Erythroblast (primary cell): ENCODE results near the gene AIM2.
A peak's percentile ranks its signal among the peaks of the same experiment; 100 is the strongest.

ENCODE experiments used
- DNase-seq, 2 experiments: peaks; one replicate each; lab custom pipeline; 2025; lab: John Stamatoyannopoulos, UW
- GATA1 ChIP-seq: IDR thresholded peaks from 2 replicates; pipeline ENCODE4 v1.6.1; 2011; ENCODE audit warnings: low read depth, mild to moderate bottlenecking, control low read depth, low read length, moderate library complexity
- POLR2A ChIP-seq: IDR thresholded peaks from 2 replicates; pipeline ENCODE4 v1.6.1; 2011; ENCODE audit warnings: mild to moderate bottlenecking, low read length

AIM2 gene

DNA sequence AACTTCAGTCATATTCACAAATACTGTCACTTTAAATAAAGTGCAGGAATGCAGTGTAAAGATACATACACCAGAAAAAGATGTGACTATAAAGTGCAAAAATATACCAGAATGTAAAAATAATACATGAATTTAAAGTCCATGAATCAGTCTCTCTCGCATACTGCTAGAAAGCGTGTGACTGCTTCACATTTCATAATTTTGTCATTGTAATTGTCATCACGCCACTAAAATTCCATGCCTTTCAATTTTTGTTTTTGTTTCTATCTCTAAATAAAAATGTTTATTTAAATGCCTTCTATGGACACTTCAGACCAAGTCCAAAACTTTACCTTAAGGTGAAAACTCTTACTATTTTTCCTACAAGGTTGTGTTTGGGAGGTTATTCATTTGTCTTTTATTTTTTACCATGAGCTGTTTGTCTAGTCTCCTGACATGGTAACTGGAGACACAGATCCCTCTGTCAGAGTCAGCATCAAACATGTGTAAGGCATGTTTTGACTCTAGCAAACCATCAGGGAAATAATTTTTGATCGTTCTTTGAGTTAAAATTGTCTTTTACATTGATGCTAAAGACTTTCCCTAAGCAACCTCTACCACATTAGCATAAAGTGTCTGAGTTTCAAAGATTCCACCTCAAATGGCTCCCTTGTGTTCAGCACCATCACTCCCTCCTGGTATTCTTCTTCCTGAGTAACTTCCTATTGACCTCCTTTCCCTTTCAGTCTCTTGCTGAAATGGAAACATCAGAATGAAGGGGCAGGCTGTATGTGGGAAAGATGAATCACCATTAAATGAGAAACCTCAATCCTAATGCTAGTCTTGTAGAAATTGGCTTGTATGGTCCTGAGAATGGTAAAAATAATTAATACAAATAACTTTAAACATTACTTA is 14.0 kb upstream of the AIM2 start:
- no peak for DNase-seq

DNA sequence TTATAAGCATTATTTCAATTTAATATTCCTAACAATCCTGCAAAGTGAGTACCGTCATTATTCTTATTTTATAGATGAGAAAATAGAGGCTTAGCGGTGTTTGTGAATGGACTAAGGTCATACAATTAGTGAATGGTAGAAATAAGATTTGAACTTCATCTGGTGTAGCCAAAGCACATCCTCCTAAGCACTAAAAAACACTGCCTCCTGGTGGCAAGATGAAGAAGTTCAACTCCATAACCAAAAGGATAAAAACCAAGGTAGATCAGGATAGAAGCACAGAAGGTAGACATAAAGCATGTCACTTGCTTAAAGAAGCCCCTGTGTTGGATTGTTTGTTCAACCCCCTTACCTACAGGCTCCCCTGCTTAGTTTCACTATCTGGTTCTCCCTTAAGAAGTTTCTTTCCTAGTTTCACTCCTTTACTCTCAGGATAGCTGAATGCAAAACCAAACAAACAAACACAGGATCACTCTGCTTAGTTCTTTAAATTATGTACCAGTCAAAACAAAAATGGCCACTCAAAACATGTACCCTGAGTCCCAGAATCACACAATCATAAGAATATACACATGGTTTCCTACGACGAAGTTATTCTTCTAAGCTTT is 12.7 kb upstream of the AIM2 start:
- TF ChIP-seq POLR2A (no peak), GATA1 (no peak)
- DNase-seq = peak; percentile 23 to 61

More for the DNA sequence above, 14.0 kb upstream of the AIM2 start:
- TF ChIP-seq POLR2A (no peak), GATA1 (no peak)

DNA sequence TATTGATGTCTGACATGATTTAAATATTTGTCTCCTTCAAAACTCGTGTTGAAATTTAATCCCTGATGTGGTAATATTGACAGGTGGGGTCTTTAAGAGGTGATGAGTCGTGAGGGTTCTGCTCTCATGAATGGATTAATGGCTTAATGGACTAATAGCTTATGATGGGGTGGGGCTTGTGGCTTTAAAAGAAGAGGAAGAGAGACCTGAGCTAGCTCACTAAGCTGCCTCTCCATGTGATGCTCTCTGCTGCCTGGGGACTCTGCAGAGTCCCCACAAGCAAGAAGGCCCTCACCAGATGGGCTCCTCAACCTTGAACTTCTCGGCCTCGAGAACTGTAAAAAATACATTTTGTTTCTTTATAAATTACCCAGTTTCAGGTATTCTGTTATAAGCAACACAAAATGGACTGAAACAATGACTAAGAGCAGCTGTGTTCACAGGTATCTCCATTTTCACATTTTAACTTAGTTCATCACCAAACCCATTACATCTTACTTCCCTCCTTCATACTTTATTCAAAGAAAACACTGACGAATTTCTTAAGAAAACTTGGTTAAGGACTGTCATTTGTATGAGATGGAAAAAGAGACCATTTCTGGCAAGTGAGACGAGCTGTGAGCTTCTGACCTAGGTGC is 12.1 kb upstream of the AIM2 start:
- DNase-seq = no peak
- TF ChIP-seq GATA1 = no peak
- TF ChIP-seq POLR2A = no peak

GRCh38 chr1:159088050-159088449 is 11.5 kb upstream of the AIM2 start:
- no peak for DNase-seq
- TF ChIP-seq POLR2A (no peak), GATA1 (no peak)

- TF ChIP-seq POLR2A = no peak
- no peak for TF ChIP-seq GATA1
- no peak for DNase-seq
These were observed 8.3 kb upstream of the AIM2 start for GRCh38 chr1:159084867-159085266.

DNA sequence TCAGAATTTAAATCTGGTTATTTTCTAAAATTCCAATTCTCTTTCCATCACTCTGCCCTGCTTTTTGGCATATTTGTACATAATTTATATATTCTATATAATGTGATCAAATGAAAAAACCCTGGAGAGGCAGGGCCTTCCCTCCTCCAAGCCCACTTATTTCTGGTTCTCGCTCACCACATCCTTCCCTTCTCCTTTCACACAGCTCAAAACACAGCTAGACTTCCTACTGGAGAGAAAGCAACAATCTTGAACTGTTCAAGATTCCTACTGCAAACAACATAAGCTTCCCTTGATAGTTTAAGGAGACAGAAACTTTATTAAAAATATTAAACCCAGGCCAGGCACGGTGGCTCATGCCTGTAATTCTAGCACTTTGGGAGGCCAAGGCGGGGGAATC is 7.6 kb upstream of the AIM2 start:
- TF ChIP-seq POLR2A (no peak), GATA1 (no peak)
- DNase-seq = no peak

- DNase-seq = no peak
- no peak for TF ChIP-seq GATA1
- TF ChIP-seq POLR2A = no peak
These were observed 6.4 kb upstream of the AIM2 start for GRCh38 chr1:159083013-159083412.

DNA sequence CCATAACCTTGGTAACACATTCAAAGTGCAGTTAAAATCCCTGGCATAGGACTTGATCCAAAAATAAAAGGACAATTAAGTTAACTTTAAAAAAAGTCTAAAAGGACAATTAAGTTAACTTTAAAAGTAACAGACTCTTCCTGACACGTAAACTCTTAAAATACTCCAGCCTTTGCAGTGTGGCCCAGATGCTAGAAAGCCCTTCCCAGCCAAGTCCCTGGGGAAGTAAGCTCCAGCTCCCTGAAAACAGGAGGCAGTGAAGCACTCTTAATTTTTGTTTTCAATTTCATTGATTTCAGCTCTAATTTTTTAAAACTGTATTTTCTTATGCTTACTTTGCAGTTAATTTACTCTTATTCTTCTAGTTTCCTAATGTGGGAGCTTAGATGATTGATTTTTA is 5.1 kb upstream of the AIM2 start:
- TF ChIP-seq POLR2A (no peak), GATA1 (no peak)
- no peak for DNase-seq

GRCh38 chr1:159079525-159079924 is 3.0 kb upstream of the AIM2 start:
- TF ChIP-seq GATA1 = no peak
- TF ChIP-seq POLR2A = no peak
- peak; percentile 7 for DNase-seq

- TF ChIP-seq POLR2A (no peak), GATA1 (no peak)
- DNase-seq = peak; percentile 26 to 56
These were observed 775 bp upstream of the AIM2 start for GRCh38 chr1:159077120-159077961.

DNA sequence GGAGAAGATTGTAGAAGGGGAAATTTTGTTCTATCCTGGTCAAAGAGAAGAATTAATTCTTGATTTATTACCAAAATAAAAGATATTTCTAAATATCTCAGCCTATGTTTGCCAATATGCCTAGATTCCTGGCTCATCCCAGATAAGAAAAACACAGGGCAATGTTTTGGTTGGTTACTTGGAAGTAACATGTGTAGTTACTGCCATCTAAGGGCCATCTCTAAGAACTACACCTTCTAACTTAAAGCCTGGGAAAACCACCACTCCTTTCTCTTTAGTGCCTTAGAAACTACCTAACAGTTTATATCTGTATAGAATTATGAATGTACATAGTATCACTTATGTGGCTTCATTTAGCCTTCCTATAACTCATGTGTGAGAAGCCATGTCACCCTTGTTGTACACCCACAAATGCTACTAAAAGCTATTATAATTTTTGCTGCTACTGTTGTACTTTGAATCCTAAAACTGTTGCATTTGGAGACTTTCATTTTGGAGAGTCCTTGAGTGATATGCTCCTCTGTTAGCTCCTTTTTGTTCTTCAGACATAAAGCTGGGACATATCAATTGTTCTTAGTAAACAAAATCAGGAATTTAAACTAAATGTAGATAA is 4.5 kb downstream of the AIM2 start:
- no peak for TF ChIP-seq POLR2A
- peak; percentile 58 to 74 for DNase-seq

DNA sequence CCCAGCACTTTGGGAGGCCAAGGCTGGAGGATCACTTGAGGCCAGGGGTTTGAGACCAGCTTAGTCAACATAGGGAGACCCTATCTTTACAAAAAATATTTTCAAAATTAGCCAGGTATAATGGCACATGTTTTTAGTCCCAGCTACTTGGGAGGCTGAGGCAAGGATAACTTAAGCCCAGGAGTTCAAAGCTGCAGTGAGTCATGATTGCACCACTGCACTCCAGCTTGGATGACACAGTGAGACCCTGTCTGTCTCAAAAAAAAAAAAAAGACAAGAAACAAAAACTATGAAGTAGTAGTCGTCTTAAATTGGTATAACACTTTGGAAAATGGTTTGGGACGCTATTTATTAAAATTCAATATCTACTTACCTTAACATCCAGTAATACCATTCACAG is 7.7 kb downstream of the AIM2 start:
- DNase-seq = no peak
- no peak for TF ChIP-seq GATA1
- no peak for TF ChIP-seq POLR2A
